Neural progenitor cell (in vitro differentiated cells): ENCODE data around the gene USP36. TPM values are rescaled to one million over a fixed set of nuclear protein-coding genes. Genes with fewer than 3 reads are reported as not detected.

Source experiments
- DNase-seq: peaks from one replicate; pipeline ENCODE4 v3.0.0-alpha.2; 2016; ENCODE audit warnings: low spot score
- H2AFZ ChIP-seq: fragments of 200-600 bp; sonication (generic); replicated peaks from 2 replicates; pipeline ENCODE4 v1.6.1; 2016; ENCODE audit warnings: antibody characterized with exemption
- H3F3A ChIP-seq: fragments of 200-600 bp; sonication (generic); 2 replicates; pipeline ENCODE4 v1.6.1; 2016; ENCODE audit warnings: antibody characterized with exemption, low read depth
- H3K27ac ChIP-seq: fragments of 200-600 bp; sonication (generic); 2 replicates; pipeline ENCODE4 v1.5.1; 2016; ENCODE audit warnings: mild to moderate bottlenecking
- H3K27me3 ChIP-seq: fragments of 200-600 bp; sonication (generic); 2 replicates; pipeline ENCODE4 v1.6.1; 2016; ENCODE audit warnings: mild to moderate bottlenecking, moderate library complexity
- H3K36me3 ChIP-seq: fragments of 200-600 bp; sonication (generic); 2 replicates; pipeline ENCODE4 v1.5.1; 2016
- H3K4me1 ChIP-seq: fragments of 200-600 bp; sonication (generic); 2 replicates; pipeline ENCODE4 v1.6.1; 2016; ENCODE audit warnings: mixed run types
- H3K4me2 ChIP-seq: fragments of 200-600 bp; sonication (generic); 2 replicates; pipeline ENCODE4 v1.6.1; 2016
- H3K4me3 ChIP-seq: fragments of 200-600 bp; sonication (generic); 2 replicates; pipeline ENCODE4 v1.5.1; 2016
- H3K79me2 ChIP-seq: fragments of 200-600 bp; sonication (generic); 2 replicates; pipeline ENCODE4 v1.6.1; 2016; ENCODE audit warnings: low read depth
- H3K9ac ChIP-seq: fragments of 200-600 bp; sonication (generic); 2 replicates; pipeline ENCODE4 v1.6.1; 2016
- H3K9me3 ChIP-seq: fragments of 200-600 bp; sonication (generic); 2 replicates; pipeline ENCODE4 v1.5.1; 2016; ENCODE audit warnings: low read depth
- H4K20me1 ChIP-seq: fragments of 200-600 bp; sonication (generic); 2 replicates; pipeline ENCODE4 v1.6.1; 2016; ENCODE audit warnings: low read depth
- H3K27ac Mint-ChIP-seq: 3 replicates; pipeline ENCODE4 v1.8.0; 2021; ENCODE audit warnings: mixed read lengths
- H3K27me3 Mint-ChIP-seq: 2 replicates; pipeline ENCODE4 v1.8.0; 2022; ENCODE audit warnings: low read depth, mild to moderate bottlenecking, inconsistent platforms, moderate library complexity, mixed read lengths; ENCODE audit not compliant: insufficient read depth
- H3K36me3 Mint-ChIP-seq: 3 replicates; pipeline ENCODE4 v1.8.0; 2021; ENCODE audit warnings: mixed read lengths
- H3K4me1 Mint-ChIP-seq: 3 replicates; pipeline ENCODE4 v1.8.0; 2021; ENCODE audit warnings: mixed read lengths
- H3K4me3 Mint-ChIP-seq: 3 replicates; pipeline ENCODE4 v1.8.0; 2021; ENCODE audit warnings: mild to moderate bottlenecking, moderate library complexity, mixed read lengths
- H3K9me3 Mint-ChIP-seq: 3 replicates; pipeline ENCODE4 v1.8.0; 2020; ENCODE audit warnings: mixed read lengths
- CTCF ChIP-seq: fragments of 200-600 bp; sonication (generic); IDR thresholded peaks from 2 replicates; pipeline ENCODE4 v1.5.1; 2017; ENCODE audit warnings: antibody characterized with exemption, mild to moderate bottlenecking
- EZH2 ChIP-seq: fragments of 200-600 bp; sonication (generic); IDR thresholded peaks from 2 replicates; pipeline ENCODE4 v1.6.1; 2017; ENCODE audit warnings: antibody characterized with exemption, mild to moderate bottlenecking, moderate library complexity
- EZH2phosphoT487 ChIP-seq: fragments of 200-600 bp; sonication (generic); IDR thresholded peaks from 2 replicates; pipeline ENCODE4 v1.6.1; 2017; ENCODE audit warnings: antibody characterized with exemption
- total RNA-seq: library from RNA; depleted of rRNA; stranded (reverse); fragments of >200 nt; gene quantifications from 2 replicates; pipeline ENCODE4 v1.2.3, GENCODE V29; 2015; ENCODE audit warnings: low replicate concordance

Gene USP36
- total RNA-seq, 1 donor from 2014 or later: 16.6 TPM

GRCh38 chr17:78777881-78778280, 62.7 kb downstream of the USP36 start:
- Histone ChIP-seq H3F3A (peaks cover 26% of the 10 kb centered on the region), H3K4me2 (no peak overlapping the region), H3K27me3 (peaks cover 37% of the 10 kb centered on the region), H3K9me3 (no peaks in the 10 kb centered on the region), H3K79me2 (peaks cover 8% of the 10 kb centered on the region), H3K36me3 (no peaks in the 10 kb centered on the region), H3K9ac (no peak overlapping the region), H3K4me1 (peaks cover 12% of the 10 kb centered on the region), H3K4me3 (no peak overlapping the region), H4K20me1 (peaks cover 48% of the 10 kb centered on the region), H3K27ac (no peak overlapping the region), H2AFZ (no peak overlapping the region)
- no peak for TF ChIP-seq EZH2
- TF ChIP-seq EZH2phosphoT487: no peak
- no peak for TF ChIP-seq CTCF
- no peak for DNase-seq
- Mint-ChIP-seq H3K4me1 (peaks cover 15% of the 10 kb centered on the region), H3K9me3 (no peaks in the 10 kb centered on the region), H3K36me3 (no peaks in the 10 kb centered on the region), H3K27ac (no peak overlapping the region), H3K27me3 (peaks cover 8% of the 10 kb centered on the region), H3K4me3 (no peak overlapping the region)

- no peak overlapping the region for H3K27ac Mint-ChIP-seq
- H3K4me1 Mint-ChIP-seq: peaks cover 8% of the 10 kb centered on the region
- peaks cover 18% of the 10 kb centered on the region for H3K27me3 ChIP-seq
- H3K9me3 ChIP-seq: no peaks in the 10 kb centered on the region
- peaks cover 1% of the 10 kb centered on the region for H3K36me3 Mint-ChIP-seq
- H3K79me2 ChIP-seq: peaks cover 8% of the 10 kb centered on the region
- H3K9ac ChIP-seq: no peak overlapping the region
- H3K27me3 Mint-ChIP-seq: peaks cover 6% of the 10 kb centered on the region
- H3K36me3 ChIP-seq: no peaks in the 10 kb centered on the region
- H3K4me3 Mint-ChIP-seq: no peak overlapping the region
- H3K27ac ChIP-seq: no peak overlapping the region
- TF ChIP-seq CTCF: no peak
- TF ChIP-seq EZH2phosphoT487: no peak
- TF ChIP-seq EZH2: no peak
- peaks cover 7% of the 10 kb centered on the region for H3F3A ChIP-seq
- peaks cover 36% of the 10 kb centered on the region for H4K20me1 ChIP-seq
- no peaks in the 10 kb centered on the region for H3K9me3 Mint-ChIP-seq
- DNase-seq: no peak
- H3K4me2 ChIP-seq: no peak overlapping the region
- no peak overlapping the region for H2AFZ ChIP-seq
- peaks cover 6% of the 10 kb centered on the region for H3K4me1 ChIP-seq
- H3K4me3 ChIP-seq: no peak overlapping the region
Observed at GRCh38 chr17:78774956-78775571, 65.5 kb downstream of the USP36 start.

GRCh38 chr17:78774453-78774852, 66.2 kb downstream of the USP36 start:
- Histone ChIP-seq H3K27ac (no peak overlapping the region), H3K9me3 (no peaks in the 10 kb centered on the region), H3K4me1 (no peaks in the 10 kb centered on the region), H3K27me3 (peaks cover 12% of the 10 kb centered on the region), H3K36me3 (no peaks in the 10 kb centered on the region), H2AFZ (no peak overlapping the region), H3K4me2 (no peak overlapping the region), H3K79me2 (peaks cover 8% of the 10 kb centered on the region), H3K9ac (no peak overlapping the region), H3K4me3 (no peak overlapping the region), H3F3A (peaks cover 1% of the 10 kb centered on the region), H4K20me1 (peaks cover 33% of the 10 kb centered on the region)
- H3K9me3 Mint-ChIP-seq: no peaks in the 10 kb centered on the region
- TF ChIP-seq EZH2 (no peak), EZH2phosphoT487 (no peak), CTCF (no peak)
- peaks cover 5% of the 10 kb centered on the region for H3K27me3 Mint-ChIP-seq
- H3K4me1 Mint-ChIP-seq: peaks cover 2% of the 10 kb centered on the region
- H3K4me3 Mint-ChIP-seq: no peak overlapping the region
- H3K36me3 Mint-ChIP-seq: peaks cover 1% of the 10 kb centered on the region
- DNase-seq: no peak
- H3K27ac Mint-ChIP-seq: no peak overlapping the region
